ENCODE measurements around the gene RPS19BP1. TPM values are rescaled to one million over a fixed set of nuclear protein-coding genes. Genes with fewer than 3 reads are reported as not detected.

RPS19BP1 gene
- total and polyA plus RNA-seq, 4 experiments from 2014 or later: 66.9 to 112 (median 85.3) TPM

- no peaks in the 10 kb centered on the region for H3K36me3 ChIP-seq (ENCODE audit: insufficient read depth, low read length)
- intact Hi-C loops (cut with micrococcal nuclease): no loop called here
- no peak for DNase-seq
- CTCF ChIA-PET (ENCODE audit: partially characterized antibody): interaction anchor here (1.2 to 1.5 kb wide), 2 partner anchors 8 to 12 kb away, joined by 3 to 5 read pairs; no protein-coding TSS in a partner anchor
- H3K27me3 ChIP-seq (ENCODE audit: insufficient read depth, low read length): no peaks in the 10 kb centered on the region
- H3K9me3 Mint-ChIP-seq: no peaks in the 10 kb centered on the region
- POLR2A ChIA-PET (ENCODE audit: partially characterized antibody): no interaction called here
- H3K4me3 ChIP-seq (ENCODE audit: low read length in 2 of 2): no peak overlapping the region
- H3K4me3 Mint-ChIP-seq: no peak overlapping the region
- H3K9me3 ChIP-seq (ENCODE audit: control insufficient read depth in 1 of 2, low read length in 2 of 2): no peaks in the 10 kb centered on the region
- H3K27ac ChIP-seq (ENCODE audit: low read depth, low read length): no peak overlapping the region
- H3K27ac Mint-ChIP-seq: no peak overlapping the region
- H3K4me1 ChIP-seq (ENCODE audit: insufficient read depth, low read length): no peaks in the 10 kb centered on the region
- no peaks in the 10 kb centered on the region for H3K36me3 Mint-ChIP-seq
- no peaks in the 10 kb centered on the region for H3K4me1 Mint-ChIP-seq
- H3K27me3 Mint-ChIP-seq: peaks cover 0 to 1% of the 10 kb centered on the region in 2 donors
Measured at GRCh38 chr22:39481054-39481453, 51.5 kb downstream of the RPS19BP1 start.

DNA sequence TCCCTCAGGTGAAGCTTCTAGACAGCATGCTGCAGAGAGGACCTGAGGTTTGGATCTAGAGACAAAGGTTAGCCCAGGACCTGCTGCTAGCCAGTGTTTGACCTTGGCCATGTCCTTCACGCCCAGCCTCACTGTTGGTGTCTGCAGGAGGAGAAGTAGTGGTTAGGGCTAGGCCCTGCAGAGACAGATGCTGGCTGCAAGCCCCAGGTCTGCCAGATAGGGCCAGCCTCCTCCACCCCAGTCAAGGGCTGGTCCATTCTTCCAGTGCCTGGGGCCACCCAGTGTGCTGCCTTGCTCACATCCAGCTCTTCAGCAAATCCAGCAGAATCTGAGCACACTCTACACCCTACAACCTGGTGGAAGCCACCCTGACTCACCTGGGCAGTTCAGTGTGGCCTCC lies 52.0 kb downstream of the RPS19BP1 start:
- no peaks in the 10 kb centered on the region for H3K36me3 ChIP-seq (ENCODE audit: insufficient read depth, low read length)
- Mint-ChIP-seq H3K36me3 (no peaks in the 10 kb centered on the region), H3K4me1 (no peaks in the 10 kb centered on the region), H3K4me3 (no peak overlapping the region), H3K27me3 (peaks cover 0 to 1% of the 10 kb centered on the region in 2 donors), H3K27ac (no peak overlapping the region), H3K9me3 (no peaks in the 10 kb centered on the region)
- H3K4me1 ChIP-seq (ENCODE audit: insufficient read depth, low read length): no peaks in the 10 kb centered on the region
- H3K27ac ChIP-seq (ENCODE audit: low read depth, low read length): no peak overlapping the region
- CTCF ChIA-PET (ENCODE audit: partially characterized antibody): interaction anchor here (1.2 kb wide), 1 partner anchor 9 kb away, joined by 3 read pairs; no protein-coding TSS in a partner anchor
- intact Hi-C loops (cut with micrococcal nuclease): no loop called here
- H3K27me3 ChIP-seq (ENCODE audit: insufficient read depth, low read length): no peaks in the 10 kb centered on the region
- no peak overlapping the region for H3K4me3 ChIP-seq (ENCODE audit: low read length in 2 of 2)
- POLR2A ChIA-PET (ENCODE audit: partially characterized antibody): no interaction called here
- DNase-seq: no peak
- no peaks in the 10 kb centered on the region for H3K9me3 ChIP-seq (ENCODE audit: control insufficient read depth in 1 of 2, low read length in 2 of 2)

DNA sequence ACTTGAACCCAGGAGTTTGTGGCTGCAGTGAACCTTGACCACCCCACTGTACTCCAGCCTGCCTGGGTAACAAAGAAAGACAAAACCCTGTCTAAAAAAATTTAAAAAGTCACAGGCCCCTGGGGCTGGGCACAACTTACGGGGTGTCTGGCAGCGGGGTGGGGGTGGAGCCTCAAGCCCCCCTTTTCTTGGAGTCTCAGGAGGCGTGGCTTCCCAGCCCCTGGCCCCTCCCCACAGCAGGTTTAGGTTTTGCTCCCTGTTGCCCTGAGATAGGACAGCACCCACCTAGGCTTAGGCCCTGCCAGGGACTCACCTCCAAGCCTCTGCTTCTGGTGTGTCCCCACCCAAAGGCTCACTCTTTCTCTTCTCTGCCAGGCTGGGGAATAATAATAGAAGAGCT lies 53.3 kb downstream of the RPS19BP1 start:
- H3K9me3 Mint-ChIP-seq: no peaks in the 10 kb centered on the region
- no peaks in the 10 kb centered on the region for H3K4me1 Mint-ChIP-seq
- Histone ChIP-seq H3K27me3 (ENCODE audit: insufficient read depth, low read length) (no peaks in the 10 kb centered on the region), H3K9me3 (ENCODE audit: control insufficient read depth in 1 of 2, low read length in 2 of 2) (no peaks in the 10 kb centered on the region), H3K27ac (ENCODE audit: low read depth, low read length) (no peak overlapping the region), H3K36me3 (ENCODE audit: insufficient read depth, low read length) (no peaks in the 10 kb centered on the region), H3K4me1 (ENCODE audit: insufficient read depth, low read length) (no peaks in the 10 kb centered on the region), H3K4me3 (ENCODE audit: low read length in 2 of 2) (no peak overlapping the region)
- H3K27ac Mint-ChIP-seq: no peak overlapping the region
- no peak overlapping the region for H3K4me3 Mint-ChIP-seq
- ChIA-PET CTCF (ENCODE audit: partially characterized antibody) (no interaction called here), POLR2A (ENCODE audit: partially characterized antibody) (interaction anchor here (1.1 kb wide), 1 partner anchor 80 kb away, joined by 3 read pairs; the partner anchor contains the start of gene TAB1)
- H3K27me3 Mint-ChIP-seq: peaks cover 0 to 1% of the 10 kb centered on the region in 2 donors
- no peak for DNase-seq
- no peaks in the 10 kb centered on the region for H3K36me3 Mint-ChIP-seq
- intact Hi-C loops (cut with micrococcal nuclease): no loop called here

Other genes starting within 250 kb of the RPS19BP1 start
- gene RPL3, start 213.1 kb downstream of the RPS19BP1 start, total RNA-seq: 1,000 to 10,000 TPM; 3,492 to 3,635 TPM
- gene RPL3, start 213.1 kb downstream of the RPS19BP1 start, polyA plus RNA-seq: 1,000 to 10,000 TPM; 3,292 to 4,075 TPM
- not detected for gene SYNGR1, start 182.8 kb downstream of the RPS19BP1 start, total RNA-seq
- under 1 TPM; 0.30 to 0.62 TPM for gene SYNGR1, start 182.8 kb downstream of the RPS19BP1 start, polyA plus RNA-seq
- 10 to 100 TPM; 43.5 to 52.9 TPM for gene TAB1, start 133.0 kb downstream of the RPS19BP1 start, total RNA-seq
- 1 to 10 TPM; 4.0 TPM for gene TAB1, start 133.0 kb downstream of the RPS19BP1 start, polyA plus RNA-seq
- under 1 TPM; 0.19 to 0.73 TPM for gene MGAT3, start 75.7 kb downstream of the RPS19BP1 start, total RNA-seq
- gene MGAT3, start 75.7 kb downstream of the RPS19BP1 start, polyA plus RNA-seq: not detected
- 10 to 100 TPM; 40.5 to 44.3 TPM for gene MIEF1, start 30.5 kb downstream of the RPS19BP1 start, total RNA-seq
- 10 to 100 TPM; 15.4 to 27.5 TPM for gene MIEF1, start 30.5 kb downstream of the RPS19BP1 start, polyA plus RNA-seq
- 100 to 1,000 TPM; 265 to 278 TPM for gene ATF4, start 12.2 kb downstream of the RPS19BP1 start, total RNA-seq
- 100 to 1,000 TPM in 1 of 2 donors, 10 to 100 TPM in 1; 44.4 to 109 TPM for gene ATF4, start 12.2 kb downstream of the RPS19BP1 start, polyA plus RNA-seq
- gene CACNA1I, start 38.0 kb upstream of the RPS19BP1 start, total RNA-seq: 10 to 100 TPM; 57.8 to 58.0 TPM
- gene CACNA1I, start 38.0 kb upstream of the RPS19BP1 start, polyA plus RNA-seq: 1 to 10 TPM in 1 of 2 donors, under 1 TPM in 1; 0.30 to 1.6 TPM